HK-2 (cell line): Measurements from ENCODE around the gene PHF10.

Source experiments
- DNase-seq: peaks from one replicate; pipeline ENCODE4 v3.0.0-alpha.2; 2018; ENCODE audit not compliant: unreplicated experiment

PHF10 gene

DNA sequence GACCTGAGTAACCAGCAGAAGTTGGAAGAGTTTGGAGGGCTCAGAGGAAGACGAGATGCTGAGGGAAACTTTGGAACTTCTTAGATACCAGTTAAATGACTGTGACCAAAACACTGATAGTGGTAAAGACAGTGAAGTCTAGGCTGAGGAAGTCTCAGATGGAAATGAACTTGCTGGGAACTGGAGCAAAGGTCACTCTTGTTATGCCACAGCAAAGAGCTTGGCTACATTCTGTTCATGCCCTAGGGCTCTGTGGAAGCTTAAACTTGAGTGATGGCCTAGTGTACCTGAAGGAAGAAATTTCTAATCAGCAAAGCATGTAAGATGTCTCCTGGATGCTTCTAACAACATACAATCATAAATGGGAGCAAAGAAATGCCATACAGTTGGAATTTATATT, 47.2 kb downstream of the PHF10 start:
- no peak for DNase-seq

DNA sequence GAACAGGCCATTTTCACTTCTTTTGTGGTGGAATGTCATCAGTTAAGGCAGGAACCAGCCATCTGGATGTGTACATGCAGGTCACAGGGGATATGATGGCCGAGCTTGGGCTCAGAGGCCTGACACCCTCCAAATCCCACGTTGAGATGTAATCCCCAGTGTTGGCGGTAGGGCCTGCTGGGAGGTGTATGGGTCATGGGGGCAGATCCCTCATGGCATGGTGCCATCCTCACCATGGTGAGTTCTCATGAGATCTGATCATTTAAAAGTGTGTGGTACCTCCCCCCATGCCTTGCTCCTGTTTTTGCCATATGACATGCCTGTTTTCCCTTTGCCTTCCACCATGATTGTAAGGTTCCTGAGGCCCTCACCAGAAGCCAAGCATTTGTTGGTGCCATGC, 49.3 kb downstream of the PHF10 start:
- DNase-seq: no peak

DNA sequence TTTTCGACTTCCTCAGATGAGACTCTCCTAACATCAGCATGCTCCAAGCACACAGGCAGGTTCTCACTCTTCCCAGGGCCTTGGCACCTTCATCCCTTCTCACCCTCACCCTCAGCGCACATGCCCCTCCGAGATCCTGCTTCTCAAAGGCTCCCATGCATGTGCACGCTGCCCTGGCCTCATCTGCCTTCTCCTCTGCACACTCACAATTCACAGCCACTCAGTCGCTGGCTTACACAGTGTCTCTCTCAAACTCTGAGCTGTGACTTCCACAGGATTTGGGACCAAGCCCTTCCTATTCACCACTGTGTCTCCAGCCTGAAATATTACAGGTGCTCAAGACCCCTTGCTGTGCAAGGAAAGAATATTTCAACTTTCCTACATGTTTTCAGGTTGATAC, 52.7 kb downstream of the PHF10 start:
- no peak for DNase-seq

DNA sequence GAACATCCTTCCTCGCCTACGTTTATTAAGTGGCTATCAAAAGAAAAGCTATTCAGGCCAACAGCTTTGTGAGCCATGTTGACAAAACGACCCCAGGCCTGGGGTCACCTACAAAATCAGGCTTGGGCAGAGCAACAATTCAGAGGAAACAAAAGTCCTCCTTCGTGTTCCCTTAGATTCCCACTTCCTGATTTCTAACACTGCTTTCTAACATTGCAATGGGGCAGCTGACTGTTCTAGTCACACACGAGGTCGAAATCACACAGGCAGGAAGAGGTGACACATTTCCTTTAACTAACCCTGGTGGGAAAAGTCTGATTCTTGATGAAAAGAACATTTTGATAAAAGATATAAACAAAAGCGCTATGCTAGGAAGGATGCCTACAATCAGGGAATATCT, 54.4 kb downstream of the PHF10 start:
- no peak for DNase-seq

DNA sequence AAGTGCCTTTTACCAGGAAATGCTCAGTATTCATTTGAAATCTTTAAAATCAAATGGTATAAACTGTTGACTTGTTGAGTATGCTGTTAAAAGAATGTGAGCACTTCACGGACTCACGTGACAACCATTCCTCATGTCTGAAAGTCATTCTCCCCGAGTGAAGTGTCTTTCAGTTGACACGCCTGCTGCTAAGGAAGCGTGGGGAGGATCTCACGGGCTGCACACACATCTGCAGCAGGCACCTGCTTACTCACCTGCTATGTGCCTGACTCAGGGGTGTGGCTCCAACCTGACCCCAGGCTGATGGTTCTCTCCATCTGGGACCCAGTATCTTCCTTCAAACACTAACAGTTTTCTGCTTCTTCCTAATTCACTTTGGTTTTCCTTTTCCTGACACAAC, 55.2 kb downstream of the PHF10 start:
- DNase-seq: no peak

DNA sequence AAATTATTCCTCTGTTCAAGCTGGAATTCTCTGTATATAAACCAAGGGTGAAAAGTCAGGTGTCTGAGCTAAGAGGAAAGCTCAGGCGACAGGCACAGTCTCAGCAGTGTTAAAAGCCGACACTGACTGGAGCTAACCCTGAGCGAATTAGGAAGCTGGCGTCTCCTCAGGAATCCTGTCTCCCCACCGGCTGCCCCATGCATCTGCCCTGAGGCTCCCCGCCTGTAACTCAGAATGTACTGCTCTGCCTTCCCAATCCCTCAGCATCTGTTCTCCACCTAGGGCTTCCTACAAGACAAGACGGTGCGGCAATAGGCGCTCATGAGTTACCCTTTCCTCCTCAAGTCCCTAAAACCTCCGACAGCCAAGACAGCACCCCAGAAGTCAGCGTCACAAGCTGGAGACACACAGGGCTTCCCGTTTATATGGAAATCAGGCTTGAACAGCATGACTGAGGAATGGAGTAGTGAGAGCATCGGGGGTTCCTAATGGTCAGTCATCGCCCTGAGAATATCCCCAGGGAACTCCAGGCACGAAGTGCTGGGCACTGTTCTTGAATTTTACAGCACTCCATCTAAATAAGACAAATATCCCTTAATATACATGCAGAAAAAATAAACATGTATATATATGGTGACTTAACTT, 56.0 kb downstream of the PHF10 start:
- no peak for DNase-seq

DNA sequence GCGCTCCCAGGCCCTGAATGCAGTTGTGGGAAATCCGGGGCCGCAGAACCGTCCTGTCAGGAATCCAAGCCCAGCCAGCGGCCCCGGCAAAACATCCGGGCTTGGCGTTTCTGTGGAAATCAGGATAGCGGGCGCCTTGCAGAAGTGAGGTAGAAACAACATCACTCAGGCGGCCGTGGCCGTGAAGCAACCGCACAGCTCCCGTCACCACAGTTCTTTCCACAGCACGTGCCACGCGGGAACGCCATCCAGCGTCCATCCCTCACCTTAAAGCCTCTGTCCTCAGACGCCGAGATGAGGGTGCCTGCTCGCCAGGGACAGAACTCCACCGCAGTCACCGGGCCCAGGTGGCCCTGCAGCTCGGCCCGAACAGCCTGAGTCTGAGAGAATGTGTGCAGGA, 56.6 kb downstream of the PHF10 start:
- DNase-seq: no peak

DNA sequence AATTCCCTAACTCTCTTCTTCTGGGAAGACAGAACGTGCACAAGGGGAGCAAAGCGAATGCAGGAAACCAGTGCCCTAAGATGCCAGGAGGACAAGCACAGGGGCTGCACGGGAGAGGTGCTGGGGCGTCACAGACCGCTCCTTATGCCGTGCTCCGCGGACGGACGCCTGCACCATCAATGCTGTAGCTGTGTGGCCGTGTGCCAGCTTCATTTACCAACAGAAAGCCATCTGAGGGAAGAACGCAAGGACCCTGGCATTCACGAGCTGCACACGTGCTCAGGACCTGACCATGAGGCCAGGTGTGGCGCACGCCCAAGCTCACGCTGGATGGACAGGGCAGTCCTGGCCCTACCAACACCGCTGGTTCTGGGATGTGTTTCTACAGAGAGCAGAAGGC, 57.9 kb downstream of the PHF10 start:
- DNase-seq: no peak

DNA sequence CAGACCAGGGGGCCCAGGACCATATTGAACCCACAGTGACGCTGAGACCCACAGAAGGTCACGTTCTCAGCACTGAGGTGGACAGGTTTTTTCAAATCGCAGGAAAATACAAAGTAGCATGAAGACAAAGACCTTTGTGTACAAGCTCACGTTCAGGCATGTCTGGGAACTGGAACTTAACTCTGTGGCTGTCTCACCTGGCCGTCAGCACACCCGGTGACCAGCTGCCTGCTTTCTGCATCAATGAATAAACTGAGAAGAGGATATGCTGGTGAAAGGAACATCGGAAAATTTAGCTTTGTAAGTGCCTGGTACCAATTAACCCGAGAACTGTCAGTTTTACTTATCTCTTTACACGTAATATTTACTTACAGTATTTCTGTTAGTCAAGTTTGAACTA, 59.0 kb downstream of the PHF10 start:
- no peak for DNase-seq

DNA sequence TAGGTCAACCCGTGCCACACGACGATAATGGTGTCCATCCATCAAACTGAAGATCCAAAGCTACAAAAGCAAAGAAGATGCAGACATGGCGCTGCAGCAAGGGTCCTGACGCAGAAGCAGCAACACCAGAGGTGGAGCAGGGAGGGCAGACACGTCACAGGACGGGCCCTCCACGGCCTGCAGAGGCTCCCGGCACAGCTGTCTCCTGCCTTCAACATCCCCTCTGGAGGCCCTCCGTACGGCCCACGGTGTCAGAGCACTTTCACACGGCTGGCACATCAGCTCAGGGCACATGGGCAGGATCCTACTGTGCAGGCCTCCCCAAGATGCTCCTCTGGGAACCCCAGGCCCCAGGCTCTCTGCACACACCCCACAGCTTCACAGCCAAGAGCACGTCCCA, 60.1 kb downstream of the PHF10 start:
- no peak for DNase-seq

DNA sequence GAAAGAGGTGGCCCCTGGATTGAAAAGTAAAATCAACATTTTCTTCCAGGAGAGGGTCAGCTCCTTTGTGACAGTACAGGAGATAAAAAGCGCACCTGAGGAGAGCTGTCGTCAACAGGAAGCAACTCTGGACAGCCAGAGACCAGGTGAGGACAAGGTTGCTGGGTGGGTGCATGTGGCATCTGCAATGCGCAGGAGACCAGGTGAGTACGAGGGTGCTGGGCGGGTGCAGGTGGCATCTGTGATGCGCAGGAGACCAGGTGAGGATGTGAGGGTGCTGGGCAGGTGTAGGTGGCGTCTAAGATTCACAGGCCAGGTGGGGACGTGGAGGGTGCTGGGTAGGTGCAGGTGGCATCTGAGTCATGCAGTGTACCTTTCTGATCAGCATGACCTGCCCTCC, 60.8 kb downstream of the PHF10 start:
- DNase-seq: no peak

DNA sequence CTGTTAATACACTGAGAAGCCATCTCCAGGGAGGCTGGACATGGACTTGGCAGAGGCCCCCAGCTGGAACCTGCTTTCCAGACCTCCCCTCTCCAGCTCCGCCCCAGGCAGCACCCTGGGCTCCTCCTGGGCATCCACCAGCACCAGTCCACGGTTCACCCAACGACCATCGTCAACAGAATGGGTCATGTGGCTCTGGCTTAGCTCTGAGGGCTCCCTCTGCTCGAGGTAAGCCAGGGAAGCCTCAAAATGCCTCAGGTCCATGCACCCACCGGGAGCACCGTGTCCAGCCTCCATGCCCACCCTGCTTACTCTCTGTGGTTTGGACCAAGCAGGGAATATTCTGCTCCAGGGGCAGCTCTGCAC, 62.9 kb downstream of the PHF10 start:
- no peak for DNase-seq

DNA sequence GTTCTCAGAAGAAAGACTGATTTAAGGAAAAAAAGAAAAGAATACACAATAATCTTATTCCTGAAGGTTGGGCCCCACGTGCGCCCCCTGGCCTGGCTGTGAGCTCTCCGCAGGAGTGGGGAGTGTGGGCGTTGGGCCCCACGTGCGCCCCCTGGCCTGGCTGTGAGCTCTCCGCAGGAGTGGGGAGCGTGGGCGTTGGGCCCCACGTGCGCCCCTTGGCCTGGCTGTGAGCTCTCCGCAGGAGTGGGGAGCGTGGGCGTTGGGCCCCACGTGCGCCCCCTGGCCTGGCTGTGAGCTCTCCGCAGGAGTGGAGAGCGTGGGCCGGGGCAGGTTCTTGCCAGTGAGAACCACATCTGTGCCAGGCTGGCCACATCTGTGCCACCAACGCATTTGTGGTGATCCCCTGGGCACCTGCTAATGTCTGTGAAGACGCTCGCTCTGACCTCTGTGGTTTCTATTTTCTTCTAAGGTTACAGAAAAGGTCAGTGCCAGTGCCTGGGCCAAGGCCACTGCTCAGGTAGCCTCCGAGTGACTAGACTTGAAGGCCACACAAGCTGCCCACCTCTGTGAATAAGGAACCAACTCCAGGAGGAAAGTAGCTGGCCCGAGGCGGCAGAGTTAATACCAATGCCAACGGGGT, 63.4 kb downstream of the PHF10 start:
- no peak for DNase-seq

DNA sequence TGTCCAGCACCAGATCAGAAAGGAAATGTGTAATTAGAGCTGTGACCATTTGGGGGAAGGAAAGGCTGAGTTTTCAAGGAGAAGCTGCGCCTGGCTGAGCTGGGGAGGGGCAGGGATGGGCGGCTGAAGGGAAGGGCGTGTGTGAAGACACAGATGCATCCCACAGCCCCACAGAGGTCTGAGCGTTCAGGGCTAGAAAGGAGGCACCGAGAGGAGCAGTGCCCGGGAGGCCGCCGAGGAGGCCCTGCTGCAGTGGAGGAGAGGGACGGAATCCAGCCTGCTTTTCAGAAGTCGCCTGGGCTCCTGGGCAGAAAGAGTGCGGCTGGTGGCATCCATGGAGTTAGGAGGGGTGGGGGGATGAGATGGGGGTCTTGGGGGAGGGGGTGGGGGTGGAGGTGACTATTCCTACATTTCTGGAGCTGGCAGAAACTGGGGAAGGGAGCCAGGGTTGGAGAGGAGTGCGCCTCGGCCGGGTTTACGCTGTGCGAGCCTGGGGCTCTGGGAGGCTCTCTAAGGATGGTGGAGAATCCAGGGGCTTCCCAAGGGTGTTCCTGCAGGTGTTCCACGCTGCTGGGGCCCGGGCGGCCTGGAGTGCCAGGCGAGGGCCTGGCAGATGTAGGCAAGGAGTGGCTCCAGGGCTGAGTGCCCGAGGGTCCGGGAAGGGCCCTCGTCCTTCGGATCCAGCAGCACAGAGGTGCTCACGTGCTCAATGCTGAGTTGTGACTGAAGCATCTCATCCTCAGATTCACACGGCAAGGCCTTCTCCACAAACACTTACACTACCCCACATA, 64.3 kb downstream of the PHF10 start:
- no peak for DNase-seq

DNA sequence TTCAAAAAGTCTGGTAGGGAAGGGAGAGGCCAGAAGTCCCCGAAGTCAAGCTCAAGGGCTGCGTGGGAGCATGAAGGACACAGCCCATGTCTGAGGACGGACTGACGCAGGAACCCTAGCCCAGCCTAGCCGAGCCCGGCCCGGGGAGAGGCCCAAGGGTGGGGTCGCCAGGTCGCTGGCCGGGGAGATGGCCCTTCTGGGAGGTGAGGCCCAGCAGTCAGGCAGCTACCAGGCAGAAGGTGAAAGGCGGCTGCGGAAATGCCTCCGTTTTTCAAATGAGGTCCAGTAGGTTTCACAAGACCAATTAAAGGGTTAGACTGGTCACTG, 67.1 kb downstream of the PHF10 start:
- DNase-seq: no peak

DNA sequence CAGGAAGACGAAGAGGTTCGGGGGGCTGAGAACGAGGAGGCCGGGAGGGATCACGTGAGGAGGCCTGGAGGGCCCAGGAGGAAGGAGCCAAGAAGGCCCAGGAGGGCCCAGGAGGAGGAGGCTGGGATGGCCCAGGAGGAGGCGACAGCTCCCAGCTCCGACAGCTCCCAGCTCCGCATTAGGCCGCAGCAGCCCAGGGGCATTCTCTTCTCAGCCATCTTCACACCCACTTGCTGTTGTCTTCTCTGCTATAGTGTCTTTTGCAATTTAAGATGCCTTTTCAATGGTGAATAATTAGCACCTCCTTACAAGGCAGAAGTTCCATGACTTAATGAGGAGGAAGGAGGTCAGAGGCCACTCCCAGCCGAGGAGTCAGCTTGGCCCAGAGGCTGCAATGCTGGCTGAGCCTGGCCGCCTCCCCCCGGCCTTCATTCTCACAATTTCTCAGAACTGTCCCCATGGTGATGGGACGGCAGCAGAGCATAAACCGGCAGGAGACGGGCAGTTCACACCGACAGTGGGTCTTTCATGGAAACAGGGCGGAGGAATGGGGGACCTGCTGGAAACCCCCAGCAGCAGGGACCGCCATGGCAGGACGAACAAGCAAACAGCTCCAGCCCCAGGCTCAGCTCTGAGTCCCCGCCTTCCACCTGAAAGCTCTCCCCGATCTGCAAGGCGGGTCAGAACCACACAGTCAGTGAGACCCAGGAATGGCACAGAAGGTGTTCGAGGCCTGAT, 67.6 kb downstream of the PHF10 start:
- no peak for DNase-seq

DNA sequence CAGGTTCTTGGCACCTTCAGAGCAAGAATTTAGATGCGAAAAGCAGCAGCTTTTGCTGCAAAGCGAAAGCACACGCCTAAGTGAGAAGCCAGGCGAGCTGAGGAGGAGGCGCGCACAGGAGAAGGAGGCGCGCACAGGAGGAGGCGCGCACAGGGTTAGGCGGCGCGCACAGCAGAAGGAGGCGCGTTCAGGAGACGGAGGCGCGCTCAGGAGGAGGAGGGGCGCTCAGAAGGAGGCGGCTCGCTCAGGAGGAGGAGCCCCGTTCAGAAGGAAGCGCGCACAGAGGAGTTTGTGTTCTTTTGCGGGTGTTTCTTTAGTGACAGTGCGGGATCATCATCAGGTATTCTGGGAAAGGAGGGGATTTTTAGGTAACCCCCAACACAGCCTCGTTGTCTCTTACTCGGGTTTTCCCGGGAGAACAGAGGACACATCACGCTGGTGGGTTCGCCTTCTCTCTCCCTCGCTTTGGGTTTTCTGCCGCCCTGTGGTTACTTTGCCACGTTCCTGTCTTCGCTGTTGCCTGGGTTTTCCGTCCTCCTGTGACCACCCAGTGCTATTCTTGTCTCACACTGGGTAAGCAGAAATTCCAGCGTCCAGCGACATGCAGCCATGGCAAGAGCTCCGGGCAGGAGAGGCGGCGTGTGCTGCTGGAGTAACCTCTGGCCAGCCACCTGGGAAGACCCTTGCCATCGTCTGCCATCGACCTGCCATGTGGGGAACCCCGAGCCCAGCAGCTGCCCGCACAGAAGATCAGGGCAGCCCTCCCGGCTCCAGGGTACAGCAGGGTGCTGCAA, 69.5 kb downstream of the PHF10 start:
- no peak for DNase-seq
